ENCODE measurements around the gene AUTS2.

The AUTS2 gene

DNA sequence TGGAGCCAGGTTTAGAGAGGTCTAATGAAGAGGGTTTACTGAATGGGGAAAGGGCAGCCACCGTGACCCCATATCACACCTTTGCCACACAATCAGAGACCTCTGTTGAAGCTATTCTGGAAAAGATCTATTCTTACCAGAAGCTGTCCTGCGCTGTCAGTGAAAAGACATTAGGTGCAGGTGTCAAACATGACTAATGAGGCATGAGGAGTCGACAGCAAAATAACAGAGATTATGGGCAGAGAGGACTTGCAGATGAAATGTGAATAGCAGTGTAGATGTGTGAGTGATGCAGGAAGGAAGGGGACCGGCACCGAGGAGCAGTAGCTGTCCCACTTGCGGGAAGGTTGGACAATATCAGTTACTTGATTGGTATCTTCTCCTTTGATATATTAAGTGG is 906.0 kb downstream of the AUTS2 start:
- DNase-seq (ENCODE audit: low spot score): no peak

DNA sequence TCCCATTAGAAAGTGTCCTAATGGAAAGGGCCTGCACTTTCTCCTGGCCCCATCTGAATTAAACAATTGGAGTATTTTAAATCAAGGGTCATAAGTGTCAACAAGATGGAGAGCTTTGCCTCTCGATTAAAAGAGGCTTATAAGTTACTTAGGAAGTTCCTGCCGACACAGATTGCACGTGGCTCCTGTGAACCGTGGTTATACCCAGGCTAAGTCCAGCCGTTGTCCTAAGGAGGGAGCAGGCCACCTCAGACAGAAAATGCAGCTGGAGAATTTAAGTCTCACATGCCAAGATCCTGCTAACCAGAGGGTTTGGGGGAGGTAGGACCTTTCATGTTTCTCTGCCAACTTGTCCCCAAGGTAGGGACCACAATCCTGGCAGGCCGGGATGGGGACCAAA is 907.2 kb downstream of the AUTS2 start:
- no peak for DNase-seq (ENCODE audit: low spot score)

DNA sequence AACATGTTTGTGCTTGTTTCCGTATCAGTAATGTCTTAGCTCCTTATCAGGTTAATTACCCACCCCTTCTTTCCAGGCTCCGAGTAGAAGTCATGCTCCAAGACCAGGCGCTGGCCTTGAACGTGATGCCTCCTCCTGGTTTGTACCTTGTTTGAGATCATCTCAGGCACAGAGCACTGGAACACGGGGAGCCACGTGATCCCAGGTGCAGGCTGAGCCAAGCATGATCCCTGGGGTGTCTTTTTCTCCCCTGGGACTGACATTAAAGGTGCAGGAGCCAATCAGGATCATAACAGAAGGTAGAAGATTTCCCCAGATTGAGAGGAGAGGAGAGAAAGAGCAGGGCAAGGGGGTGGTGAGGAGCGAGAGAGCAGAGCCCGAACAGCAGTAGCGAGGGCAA is 907.6 kb downstream of the AUTS2 start:
- no peak for DNase-seq (ENCODE audit: low spot score)

DNA sequence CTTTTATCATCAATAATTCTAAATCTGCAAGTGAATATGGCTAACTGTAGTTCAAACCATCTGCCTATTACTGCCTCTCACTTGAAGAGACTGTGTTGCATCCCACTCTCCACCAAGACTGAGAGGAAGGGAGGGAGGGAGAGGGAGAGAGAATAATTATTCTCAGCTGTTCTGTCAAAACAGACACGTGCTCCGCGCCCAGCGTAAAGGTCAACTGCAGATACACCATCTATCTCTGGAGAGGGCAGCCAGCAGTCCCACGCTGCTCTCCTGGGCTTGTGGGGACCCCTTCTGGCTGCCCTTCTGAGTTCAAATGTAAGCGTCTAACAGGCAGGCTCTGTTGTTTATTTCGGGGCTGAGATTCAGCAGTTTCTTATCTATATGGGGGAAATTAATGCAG is 908.2 kb downstream of the AUTS2 start:
- DNase-seq (ENCODE audit: low spot score): no peak

DNA sequence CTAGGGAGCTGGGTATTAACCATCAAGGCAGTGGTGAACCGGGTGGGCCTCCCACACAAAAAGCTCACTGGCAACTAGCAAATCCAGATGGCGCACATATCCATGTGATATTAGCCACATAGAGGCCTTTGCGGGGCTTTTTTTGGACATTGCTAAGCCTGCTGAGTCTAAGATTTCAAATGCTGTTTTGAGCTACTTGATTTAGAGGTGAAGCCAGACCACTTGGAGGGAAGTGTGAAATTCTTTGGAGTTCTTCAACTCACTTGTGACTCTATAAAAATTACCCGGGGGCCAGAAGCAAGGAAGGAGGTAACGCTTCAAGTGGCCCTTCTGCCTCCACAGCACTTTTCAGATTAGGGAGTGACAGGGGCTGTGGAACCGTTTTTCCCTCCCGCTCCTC is 913.9 kb downstream of the AUTS2 start:
- DNase-seq (ENCODE audit: low spot score): no peak

DNA sequence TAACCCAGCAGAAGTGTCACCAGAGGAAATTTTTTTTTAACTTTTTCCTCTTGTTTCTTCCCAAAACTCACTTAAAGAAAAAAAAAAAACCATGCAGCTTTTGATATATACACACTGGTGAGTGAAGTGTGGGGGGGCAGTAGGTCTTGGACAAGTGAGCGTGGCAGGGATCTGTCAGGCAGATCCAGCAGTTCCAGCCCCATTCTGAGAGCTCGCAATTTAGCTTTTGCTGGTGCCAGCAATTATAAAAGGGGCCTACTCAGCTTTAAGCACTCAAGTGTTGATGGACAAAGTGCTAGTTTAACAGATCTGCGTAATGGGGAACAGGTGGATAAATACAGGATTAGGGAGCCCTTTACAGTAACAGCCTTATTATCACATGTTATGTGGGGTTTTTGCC is 914.5 kb downstream of the AUTS2 start:
- DNase-seq (ENCODE audit: low spot score): no peak

DNA sequence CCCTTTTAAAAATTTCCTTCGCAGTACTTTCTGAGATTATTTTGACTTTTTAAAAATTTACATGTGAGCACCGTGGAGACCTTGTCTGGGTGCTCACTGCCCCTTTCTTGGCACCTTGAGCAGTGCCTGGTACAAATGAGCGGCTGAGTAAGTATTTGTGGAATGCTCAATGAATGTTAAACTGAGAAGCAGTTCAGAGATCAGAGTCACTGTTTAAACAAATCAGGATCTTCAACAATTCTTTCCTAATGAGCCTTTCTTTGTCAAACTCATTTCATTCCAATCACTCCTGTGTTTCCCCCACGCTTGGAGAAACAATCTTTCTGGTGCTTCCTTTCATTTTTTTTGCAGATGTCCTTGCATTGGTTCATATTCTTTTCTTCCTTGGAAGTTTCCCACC is 922.3 kb downstream of the AUTS2 start:
- peak; percentile 44 for DNase-seq (ENCODE audit: low spot score)

DNA sequence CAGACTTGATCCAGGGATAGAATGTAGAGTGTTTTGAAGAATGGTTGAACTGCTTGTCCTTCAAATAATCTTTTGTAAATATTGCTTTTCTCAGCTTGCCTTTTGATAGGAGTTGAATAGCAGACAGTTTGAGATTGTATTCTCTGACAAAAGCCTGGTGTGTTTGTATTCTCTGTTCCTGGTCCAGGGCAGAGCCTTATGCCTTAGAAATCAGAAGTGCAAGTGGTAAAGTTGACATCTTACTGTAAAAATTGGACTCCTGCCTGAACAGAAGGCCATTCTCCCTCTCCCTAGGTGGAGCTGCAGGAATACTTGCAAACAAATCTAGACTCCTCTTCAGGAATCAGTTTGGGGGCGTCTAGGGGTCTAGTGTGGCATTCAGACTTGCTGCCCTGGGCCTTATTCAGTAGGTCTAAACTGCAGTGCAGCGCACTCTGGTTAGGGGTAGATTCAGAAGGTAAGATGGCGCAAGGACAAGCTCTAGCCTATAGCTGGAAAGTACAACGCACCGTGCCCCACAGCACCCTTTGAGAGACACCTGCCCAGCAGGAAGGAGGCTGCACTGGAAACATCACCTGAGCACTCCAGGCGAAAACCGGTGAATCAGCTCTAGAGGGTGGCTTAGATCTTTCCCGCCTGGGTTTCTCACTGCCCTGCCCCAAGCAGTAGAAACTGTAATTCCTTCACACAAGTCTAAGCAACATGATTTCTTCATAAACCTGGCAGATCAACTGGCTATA is 925.1 kb downstream of the AUTS2 start:
- DNase-seq (ENCODE audit: low spot score): no peak

DNA sequence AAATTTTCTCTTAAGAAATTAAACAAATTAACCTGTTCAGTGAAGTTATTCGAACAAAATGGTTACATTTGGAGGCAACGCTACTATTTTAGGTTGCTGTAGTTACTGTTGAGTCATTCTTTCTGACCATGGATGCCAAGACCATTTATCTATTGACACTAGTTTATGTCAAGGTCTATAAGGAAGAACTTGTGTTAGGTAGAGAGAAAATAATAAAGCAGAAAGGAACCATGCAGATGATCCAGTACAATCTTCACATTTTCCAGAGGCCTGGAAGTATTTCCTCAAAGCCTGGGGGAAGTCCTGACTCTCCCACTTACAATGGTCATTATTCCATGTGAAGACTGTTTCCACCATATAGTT is 925.7 kb downstream of the AUTS2 start:
- no peak for DNase-seq (ENCODE audit: low spot score)

DNA sequence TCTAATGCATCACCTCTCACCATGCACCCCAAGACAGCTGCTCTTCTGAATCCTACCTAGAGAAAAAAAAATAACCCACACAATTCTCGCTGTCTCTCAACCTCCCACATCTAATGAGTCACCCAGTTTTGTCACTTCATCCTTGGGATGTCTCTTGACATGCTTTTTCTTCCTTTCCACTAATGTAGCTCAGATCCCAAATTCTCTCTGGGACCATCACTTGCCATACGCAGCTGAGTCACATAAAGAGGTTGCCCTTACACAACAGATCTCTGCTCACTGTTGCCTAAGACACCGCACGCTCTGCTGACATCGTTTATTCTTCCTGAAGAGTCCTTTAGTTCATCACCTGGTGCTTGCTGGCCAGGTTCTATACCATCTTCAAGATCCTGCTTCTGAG is 927.7 kb downstream of the AUTS2 start:
- no peak for DNase-seq (ENCODE audit: low spot score)

DNA sequence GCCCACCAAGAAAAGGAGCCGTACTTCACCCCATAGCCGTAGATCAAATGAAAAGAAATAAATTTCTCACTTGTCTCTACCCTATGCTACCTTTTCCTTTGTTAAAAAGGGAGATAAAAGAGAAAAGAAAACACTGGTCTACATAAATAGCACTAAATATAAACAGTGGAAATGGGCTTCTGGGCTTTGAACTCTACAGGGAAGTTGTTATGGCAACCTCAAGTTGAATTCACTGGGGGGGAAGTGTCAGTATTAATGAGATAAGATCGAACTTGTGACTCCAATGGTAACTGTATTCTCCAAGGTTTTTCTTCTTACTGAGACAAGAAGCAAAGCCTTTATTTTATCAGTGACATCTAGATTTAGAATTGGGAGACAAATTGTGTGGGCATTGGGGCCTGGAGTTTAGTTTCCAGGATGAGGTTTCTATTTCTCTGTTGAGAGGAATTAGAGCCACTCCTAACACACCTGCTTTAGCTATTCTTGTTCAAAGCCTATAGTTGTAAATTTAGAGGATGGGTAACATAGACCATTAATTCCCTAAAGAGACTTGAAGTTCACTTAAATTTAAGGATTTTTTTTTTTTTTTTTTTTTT is 929.3 kb downstream of the AUTS2 start:
- DNase-seq (ENCODE audit: low spot score): no peak

DNA sequence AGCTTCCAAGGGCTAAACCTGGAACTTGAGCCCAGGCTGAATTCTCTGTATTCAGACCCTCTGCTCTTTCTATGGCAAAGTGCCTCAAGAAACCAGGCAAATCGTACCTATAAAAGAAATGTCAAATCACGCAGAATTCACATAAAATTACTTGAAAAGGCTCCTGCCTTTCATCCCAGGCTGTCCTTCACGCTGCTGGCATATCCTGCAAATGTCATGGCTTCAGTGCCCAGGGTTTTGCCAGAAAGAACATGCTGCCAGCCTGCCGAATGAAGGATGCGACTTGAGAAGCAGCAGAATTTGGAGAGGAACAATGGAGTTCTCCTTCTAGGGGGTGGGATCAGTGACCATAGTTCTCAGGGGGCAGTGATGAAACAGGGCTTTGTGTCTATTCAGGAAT is 931.2 kb downstream of the AUTS2 start:
- no peak for DNase-seq (ENCODE audit: low spot score)

DNA sequence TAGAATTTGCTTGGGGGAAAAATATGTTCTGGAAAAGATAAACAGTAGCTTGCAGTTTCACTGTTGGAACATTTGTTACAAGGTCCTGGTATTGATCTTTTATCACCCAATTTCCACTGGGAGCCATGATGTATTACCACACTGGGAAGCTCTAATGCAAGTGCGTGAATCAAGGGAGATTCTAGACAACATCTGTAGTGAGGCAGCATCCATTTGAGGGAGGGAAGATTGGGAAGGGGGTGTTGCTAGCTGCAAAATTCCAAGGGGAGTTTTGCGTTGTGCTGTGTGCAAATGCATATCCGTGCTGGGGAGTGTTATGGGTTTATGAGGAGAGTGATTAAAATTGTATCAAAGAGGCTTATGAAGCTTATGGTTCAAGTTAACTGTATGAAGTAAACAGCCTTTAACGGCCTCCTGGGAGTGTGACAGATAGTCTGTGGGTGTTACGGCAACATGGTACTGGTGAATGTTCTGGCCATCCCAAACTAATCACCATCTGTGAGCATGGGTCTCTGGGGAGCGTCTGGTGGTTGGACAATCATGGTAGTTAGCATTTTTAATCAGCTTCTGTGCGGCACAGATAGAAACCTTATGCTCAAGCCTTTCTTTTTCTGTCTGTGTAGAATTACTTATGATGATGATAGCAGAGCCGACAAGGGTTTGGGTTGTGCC is 931.8 kb downstream of the AUTS2 start:
- DNase-seq (ENCODE audit: low spot score): no peak

DNA sequence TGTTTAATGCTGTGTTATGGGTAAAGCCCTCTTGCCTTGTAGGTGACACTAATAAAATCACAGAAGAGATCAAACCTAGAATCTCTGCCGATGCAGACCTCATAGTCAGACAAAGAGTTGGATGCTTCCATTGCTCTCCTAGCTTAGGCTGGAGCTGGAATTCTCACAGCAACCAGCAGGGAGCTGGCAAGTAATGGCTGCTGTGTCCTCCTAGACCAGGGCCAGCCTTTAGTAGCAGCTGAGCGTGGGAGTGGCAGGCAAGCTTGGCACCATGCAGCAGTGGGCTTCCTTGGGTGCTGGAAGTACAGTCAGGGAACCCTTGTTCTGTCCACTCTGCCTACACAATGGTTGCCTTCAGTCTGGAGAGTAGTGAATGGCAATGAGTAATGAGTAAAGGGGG is 935.3 kb downstream of the AUTS2 start:
- no peak for DNase-seq (ENCODE audit: low spot score)

DNA sequence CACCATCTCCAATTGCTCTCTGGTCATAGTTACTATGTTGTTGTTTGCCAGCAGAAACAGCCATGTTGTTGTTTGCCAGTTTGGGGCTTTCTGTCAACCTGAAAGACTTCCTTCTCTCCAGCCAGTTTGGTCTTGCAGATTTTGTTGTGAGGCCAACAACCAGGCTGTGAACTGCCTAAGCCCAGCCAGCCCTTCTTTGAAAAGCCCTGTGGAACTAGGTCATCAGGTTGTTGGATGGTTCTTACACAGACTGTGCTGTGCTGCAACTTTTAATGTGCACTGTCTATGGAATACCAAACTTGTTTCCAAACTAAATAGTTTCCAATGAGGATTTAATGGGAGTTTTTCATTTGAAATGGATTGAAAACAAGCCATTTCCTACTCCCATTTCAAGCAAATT is 940.9 kb downstream of the AUTS2 start:
- DNase-seq (ENCODE audit: low spot score): no peak

DNA sequence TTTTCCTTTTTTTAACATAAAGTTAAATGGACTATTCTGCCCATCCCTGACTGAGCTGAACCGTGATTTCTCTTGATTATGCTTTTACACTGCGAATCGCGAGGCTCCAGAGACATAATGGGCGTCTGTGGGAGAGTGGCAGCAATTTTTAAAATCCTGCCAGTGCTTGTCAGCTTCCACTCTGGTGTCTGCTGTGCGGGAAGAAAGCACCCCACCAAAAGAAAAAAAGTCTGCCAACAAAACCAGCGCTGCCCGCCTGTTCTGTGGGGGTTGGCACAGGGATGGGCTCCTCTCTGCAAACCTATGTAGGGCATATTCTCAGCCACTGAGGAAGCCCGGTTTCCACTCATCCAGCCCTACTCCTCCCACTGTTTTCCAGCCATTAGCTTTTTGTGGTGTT is 941.3 kb downstream of the AUTS2 start:
- no peak for DNase-seq (ENCODE audit: low spot score)

DNA sequence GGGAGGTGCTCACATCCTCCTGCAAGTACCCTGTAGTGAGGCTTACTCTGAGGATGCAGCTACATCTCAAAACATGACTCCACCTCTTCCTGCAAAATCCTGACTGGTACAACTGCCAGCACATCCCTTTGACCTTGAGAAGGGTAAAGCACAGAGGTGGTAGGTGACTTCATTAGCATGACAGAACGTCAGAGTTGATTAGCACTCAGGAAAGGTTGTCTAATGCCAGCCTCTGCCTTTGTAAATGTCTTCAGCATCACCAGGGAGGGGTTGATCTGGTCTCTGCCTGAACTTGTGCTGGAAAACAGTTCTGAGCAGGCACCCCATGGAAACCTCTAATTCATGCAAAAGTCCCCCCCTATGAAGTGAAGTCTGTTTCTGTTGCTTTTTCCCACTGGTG is 942.4 kb downstream of the AUTS2 start:
- no peak for DNase-seq (ENCODE audit: low spot score)

DNA sequence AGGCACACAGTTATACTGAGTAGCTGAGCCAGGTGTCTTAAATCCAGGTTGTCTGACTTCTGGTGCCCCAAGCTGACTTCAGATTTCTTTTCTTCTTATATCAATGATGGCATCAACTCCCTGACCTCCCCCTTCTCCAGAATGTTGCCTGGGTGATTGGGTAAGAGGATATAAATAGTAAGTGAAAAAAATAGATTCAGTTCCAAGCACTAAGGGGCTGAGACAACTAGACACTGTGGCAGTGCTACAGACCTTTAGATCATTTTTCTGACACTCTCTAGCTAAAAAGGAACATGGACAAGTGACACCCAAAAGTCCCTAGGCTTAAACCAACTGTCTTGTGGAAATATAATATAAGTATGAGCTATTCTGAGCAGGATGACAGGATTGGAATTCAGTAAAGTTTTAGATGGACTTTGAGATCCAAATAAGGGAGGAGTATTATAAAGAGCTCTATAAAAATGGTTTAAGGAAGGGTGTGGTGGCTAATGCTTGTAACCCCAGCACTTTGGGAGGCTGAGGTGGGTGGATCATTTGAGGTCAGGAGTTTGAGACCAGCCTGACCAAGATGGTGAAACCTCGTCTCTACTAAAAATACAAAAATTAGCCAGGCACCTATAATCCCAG is 944.6 kb downstream of the AUTS2 start:
- DNase-seq (ENCODE audit: low spot score): peak; percentile 46

DNA sequence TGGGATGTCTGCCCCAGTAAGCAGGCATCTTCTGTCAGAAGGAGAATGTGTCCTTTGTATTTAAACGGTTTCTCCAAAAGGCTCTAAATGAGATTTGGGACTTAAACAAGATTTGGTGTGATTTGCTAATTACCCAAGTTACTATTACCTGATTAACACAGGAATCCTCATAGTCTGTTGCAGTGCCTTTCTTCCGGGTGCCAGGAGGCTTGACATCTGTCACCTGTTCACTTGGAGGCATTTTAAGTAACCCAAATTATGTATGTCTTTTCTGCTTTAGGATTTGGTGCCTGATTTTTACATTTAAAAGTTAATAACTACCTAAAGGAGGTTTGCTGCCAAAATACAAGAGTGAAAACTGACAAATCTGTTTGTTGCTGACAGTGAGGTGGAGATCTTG is 945.7 kb downstream of the AUTS2 start:
- no peak for DNase-seq (ENCODE audit: low spot score)

DNA sequence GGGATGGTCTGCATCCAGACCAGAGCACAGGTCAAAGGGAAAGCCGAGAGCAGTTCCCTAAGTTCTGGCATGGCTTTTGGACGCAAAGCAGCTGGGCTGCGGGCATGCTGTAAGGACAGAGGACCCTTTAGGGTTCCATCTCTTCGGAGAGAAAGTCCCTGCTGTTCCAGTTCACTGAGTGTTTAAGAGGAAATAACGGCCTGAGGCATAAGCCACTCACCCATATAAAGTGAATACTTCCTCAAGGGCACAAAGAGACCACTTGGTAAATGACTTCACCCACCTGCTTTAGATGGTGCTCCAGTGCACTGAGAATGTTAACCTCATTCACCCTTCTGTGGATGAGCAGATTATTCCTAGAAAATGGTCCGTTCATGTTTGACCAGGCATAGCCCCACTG is 946.9 kb downstream of the AUTS2 start:
- DNase-seq (ENCODE audit: low spot score): no peak

DNA sequence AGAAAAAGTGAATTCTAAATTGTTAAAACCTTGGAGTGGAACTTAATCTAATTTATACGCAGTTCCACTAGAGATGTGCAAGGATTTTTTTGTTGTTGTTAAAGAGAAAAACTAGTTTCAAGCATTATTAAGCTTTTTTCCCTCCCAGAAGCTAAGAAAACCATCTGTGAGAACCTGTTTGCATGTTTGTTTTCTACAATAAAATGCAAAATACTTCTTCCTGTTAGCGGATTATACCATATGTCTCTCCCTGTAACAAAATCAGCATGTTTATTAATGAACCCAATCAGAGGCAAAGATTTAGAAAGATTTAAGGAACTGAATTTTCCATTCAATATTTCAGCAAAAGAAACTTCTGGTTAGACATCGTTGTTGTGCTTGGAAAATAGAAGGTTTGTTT is 953.9 kb downstream of the AUTS2 start:
- no peak for DNase-seq (ENCODE audit: low spot score)

DNA sequence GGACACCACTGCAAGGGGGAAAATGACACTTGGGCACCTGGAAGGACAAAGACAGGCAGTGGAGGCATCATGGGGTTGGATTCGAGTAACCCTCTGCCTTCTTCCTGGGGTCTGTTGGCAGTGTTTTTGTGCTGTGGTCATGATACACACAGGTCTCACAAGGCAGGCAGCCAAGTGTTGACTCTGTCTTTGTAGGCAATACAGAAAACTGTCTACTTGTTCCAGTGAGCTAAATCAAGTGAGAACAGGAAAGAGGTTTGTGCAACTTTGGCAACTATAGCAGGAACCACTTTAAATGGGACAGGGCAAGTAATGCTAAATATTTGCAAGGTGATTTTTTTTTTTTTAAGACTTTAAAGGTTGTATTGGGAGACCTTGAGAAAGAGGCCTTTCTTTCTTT is 955.1 kb downstream of the AUTS2 start:
- no peak for DNase-seq (ENCODE audit: low spot score)

DNA sequence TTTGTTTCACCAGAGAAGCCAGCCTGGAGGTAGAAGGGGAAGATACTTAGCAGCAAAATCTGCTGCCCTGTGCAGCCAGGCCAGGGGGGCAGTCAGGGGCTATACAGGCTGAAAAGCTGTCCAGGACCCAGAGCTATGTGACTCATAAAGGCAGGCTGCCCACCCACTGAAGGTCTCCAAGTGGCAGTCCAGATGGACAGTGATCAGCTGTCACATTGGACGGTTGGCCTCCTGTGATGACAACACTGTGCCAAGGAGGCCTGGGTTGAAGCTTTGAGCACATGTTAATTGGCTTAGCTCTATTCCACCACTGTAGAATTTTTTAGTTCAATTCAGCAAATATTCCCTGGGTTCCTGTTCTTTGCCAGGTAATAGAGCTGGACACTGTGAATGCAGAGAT is 956.4 kb downstream of the AUTS2 start:
- DNase-seq (ENCODE audit: low spot score): no peak
